Kidney (tissue), 14 donors: ENCODE results near the gene ENAM. TPM values are rescaled to one million over a fixed set of nuclear protein-coding genes. Genes with fewer than 3 reads are reported as not detected.

Experiments
- DNase-seq, 5 donors: peaks; one replicate each; pipeline ENCODE4 v3.0.0-alpha.2; 2013 to 2020
- FAIRE-seq: peaks from 2 replicates; lab custom pipeline; 2012; peaks lifted over from hg19 to GRCh38; lab: Jason Lieb, UNC
- H3K27ac ChIP-seq, 2 donors: one replicate each; pipeline ENCODE4 v1.7.0; 2013; ENCODE audit warnings: low read depth in 2 of 2, low read length in 2 of 2, inconsistent platforms in 1 of 2
- H3K27me3 ChIP-seq: one replicate; pipeline ENCODE4 v1.7.1; 2013; ENCODE audit warnings: low read length, inconsistent platforms; ENCODE audit not compliant: control insufficient read depth, insufficient read depth
- H3K36me3 ChIP-seq, 3 donors: one replicate each; pipeline versions ENCODE4 v1.7.0 to v1.7.1; 2013; ENCODE audit warnings: low read length in 3 of 3, control low read depth in 1 of 3, inconsistent platforms in 1 of 3; ENCODE audit not compliant: insufficient read depth in 3 of 3, control insufficient read depth in 2 of 3
- H3K4me1 ChIP-seq, 3 donors: one replicate each; pipeline versions ENCODE4 v1.7.0 to v1.7.1; 2013; ENCODE audit warnings: low read length in 3 of 3, inconsistent platforms in 1 of 3, low read depth in 1 of 3; ENCODE audit not compliant: control insufficient read depth in 2 of 3, insufficient read depth in 2 of 3
- H3K4me3 ChIP-seq, 3 donors: one replicate each; pipeline versions ENCODE4 v1.7.0 to v1.8.1; 2013; ENCODE audit warnings: low read length in 3 of 3, control low read depth in 1 of 3, inconsistent platforms in 1 of 3
- H3K9ac ChIP-seq, 3 donors: one replicate each; pipeline versions ENCODE4 v1.7.0 to v1.7.1; 2013; ENCODE audit warnings: low read length in 3 of 3, control low read depth in 1 of 3, inconsistent platforms in 1 of 3
- H3K9me3 ChIP-seq, 3 donors: one replicate each; pipeline versions ENCODE4 v1.7.0 to v1.7.1; 2013; ENCODE audit warnings: low read length in 3 of 3, control low read depth in 1 of 3, inconsistent platforms in 1 of 3; ENCODE audit not compliant: control insufficient read depth in 2 of 3, insufficient read depth in 1 of 3
- intact Hi-C: fragments of 100-400 bp; cut with DNase I; formaldehyde crosslinking; loops from one replicate; pipeline ENCODE4 v1.11.1; 2022
- polyA plus RNA-seq: library from polyadenylated mRNA; stranded (reverse); fragments of 350-450 nt; fragmentation: Illumina TruSeq; extraction: RNeasy Lipid Tissue Mini Kit (QIAGEN cat#74804); gene quantifications from one replicate; pipeline ENCODE4 v1.2.3, GENCODE V29; 2014; ENCODE audit warnings: low read depth, low replicate concordance; ENCODE audit not compliant: insufficient read depth
- total RNA-seq: library from RNA; stranded (reverse); fragmentation: NEBNext Ultra II Directional; extraction: Animal tissue kit (Norgen Biotek cat#: 25700); gene quantifications from one replicate; pipeline ENCODE4 v1.2.1, GENCODE V29; 2021
- TF ChIP-seq, protein P1 (sequence below): IDR thresholded peaks from 3 replicates; pipeline ENCODE4 v1.5.1; 2012; ENCODE audit warnings: mild to moderate bottlenecking, moderate library complexity, borderline replicate concordance; ENCODE audit not compliant: insufficient read depth; ENCODE audit errors: extremely low read depth
- donor health status: control.
- donor health status: control.
- donor health status: control.
- donor health status: control.
- donor health status: control.
- donor health status: DM: yes; HTN: yes; CAD: no.
- donor health status: Normal renal cell carcinoma (clear cell type).

ENAM gene
- total and polyA plus RNA-seq, 2 donors from 2014 or later, result 3.9 to 6.7 TPM

DNA sequence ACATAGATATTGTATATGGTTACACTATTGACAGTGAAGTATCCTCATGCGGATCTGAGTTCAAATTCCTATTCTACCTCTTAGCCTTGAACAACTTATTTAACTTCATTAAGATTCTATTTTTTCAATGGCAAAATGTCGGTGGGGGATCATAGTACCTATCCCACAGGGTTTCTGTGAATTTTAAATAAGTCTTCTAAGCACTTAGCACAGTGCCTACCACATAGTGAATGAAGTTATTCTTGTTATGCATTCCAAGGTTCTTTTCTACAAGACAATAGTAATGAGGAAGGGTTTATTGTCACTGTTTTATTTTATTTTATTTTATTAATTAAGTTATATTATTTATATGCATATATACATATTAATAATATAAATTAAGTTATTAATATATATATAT, 8.8 kb upstream of the ENAM start:
- TF ChIP-seq, protein P1, sequence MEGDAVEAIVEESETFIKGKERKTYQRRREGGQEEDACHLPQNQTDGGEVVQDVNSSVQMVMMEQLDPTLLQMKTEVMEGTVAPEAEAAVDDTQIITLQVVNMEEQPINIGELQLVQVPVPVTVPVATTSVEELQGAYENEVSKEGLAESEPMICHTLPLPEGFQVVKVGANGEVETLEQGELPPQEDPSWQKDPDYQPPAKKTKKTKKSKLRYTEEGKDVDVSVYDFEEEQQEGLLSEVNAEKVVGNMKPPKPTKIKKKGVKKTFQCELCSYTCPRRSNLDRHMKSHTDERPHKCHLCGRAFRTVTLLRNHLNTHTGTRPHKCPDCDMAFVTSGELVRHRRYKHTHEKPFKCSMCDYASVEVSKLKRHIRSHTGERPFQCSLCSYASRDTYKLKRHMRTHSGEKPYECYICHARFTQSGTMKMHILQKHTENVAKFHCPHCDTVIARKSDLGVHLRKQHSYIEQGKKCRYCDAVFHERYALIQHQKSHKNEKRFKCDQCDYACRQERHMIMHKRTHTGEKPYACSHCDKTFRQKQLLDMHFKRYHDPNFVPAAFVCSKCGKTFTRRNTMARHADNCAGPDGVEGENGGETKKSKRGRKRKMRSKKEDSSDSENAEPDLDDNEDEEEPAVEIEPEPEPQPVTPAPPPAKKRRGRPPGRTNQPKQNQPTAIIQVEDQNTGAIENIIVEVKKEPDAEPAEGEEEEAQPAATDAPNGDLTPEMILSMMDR, result no peak
- Histone ChIP-seq H3K9ac (no peak overlapping the region), H3K36me3 (no peaks in the 10 kb centered on the region), H3K27ac (no peak overlapping the region), H3K27me3 (no peaks in the 10 kb centered on the region), H3K4me1 (peaks cover 0 to 2% (median 0%) of the 10 kb centered on the region in 3 donors), H3K9me3 (no peaks in the 10 kb centered on the region), H3K4me3 (no peak overlapping the region)
- no peak for FAIRE-seq
- intact Hi-C loops, result no loop called here
- DNase-seq, result no peak

DNA sequence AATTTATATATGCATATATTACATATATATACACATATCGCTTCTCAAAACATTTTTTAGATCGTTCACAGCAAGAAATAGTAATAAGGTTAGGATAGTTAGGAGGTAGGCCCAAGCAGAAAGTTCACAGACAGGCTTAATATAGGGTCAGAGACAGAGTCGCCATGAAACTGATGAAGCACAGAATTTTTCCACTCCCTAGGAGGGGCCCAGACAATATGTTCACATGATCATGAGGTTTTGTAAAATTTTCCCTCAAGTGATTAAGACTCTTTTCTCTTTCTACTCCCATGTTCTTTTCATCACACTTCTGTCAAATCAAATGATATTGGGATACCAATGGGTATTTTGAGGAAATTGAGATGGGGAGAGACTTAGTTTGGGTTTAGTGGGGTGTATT, 5.2 kb upstream of the ENAM start:
- Histone ChIP-seq H3K9ac (no peak overlapping the region), H3K36me3 (no peaks in the 10 kb centered on the region), H3K9me3 (no peaks in the 10 kb centered on the region), H3K4me3 (no peak overlapping the region), H3K4me1 (no peaks in the 10 kb centered on the region), H3K27ac (no peak overlapping the region), H3K27me3 (no peaks in the 10 kb centered on the region)
- no peak for DNase-seq
- intact Hi-C loops, result no loop called here
- no peak for FAIRE-seq
- TF ChIP-seq, protein P1, result no peak

GRCh38 chr4:70624226-70624793, 4.2 kb upstream of the ENAM start:
- Histone ChIP-seq H3K36me3 (no peaks in the 10 kb centered on the region), H3K9me3 (no peaks in the 10 kb centered on the region), H3K27ac (no peak overlapping the region), H3K9ac (no peak overlapping the region), H3K4me3 (no peak overlapping the region), H3K4me1 (no peaks in the 10 kb centered on the region), H3K27me3 (no peaks in the 10 kb centered on the region)
- peak; percentile 11 for FAIRE-seq
- intact Hi-C loops, result no loop called here
- TF ChIP-seq, protein P1, result no peak
- peak in 1 of 5 donors; percentile 34 for DNase-seq

DNA sequence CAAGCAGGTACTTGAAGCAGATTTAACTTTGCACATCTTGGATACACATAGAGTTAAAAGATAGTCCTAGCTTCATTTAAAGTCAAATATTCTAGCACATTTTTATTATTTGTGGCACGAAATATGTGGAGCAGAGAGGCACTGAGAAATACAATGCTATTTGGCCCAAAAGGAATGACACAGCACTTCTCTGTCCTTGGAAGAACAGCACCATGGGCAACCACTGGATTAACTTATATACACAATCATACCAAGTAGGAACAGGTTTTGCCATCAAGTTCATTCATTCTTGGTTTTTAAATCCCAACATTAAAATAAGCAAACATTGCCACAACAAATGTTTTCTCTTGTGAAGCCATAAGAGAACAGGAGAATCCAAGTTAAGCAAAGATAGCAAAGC, 924 bp upstream of the ENAM start:
- DNase-seq, result no peak
- no peak for FAIRE-seq
- Histone ChIP-seq H3K27ac (no peak overlapping the region), H3K9me3 (no peaks in the 10 kb centered on the region), H3K4me3 (no peak overlapping the region), H3K36me3 (no peaks in the 10 kb centered on the region), H3K4me1 (no peaks in the 10 kb centered on the region), H3K27me3 (no peaks in the 10 kb centered on the region), H3K9ac (no peak overlapping the region)
- intact Hi-C loops, result no loop called here
- TF ChIP-seq, protein P1, result no peak
